GM04504 (cell line): ENCODE data around the gene PACRGL.
A peak's percentile ranks its signal among the peaks of the same experiment; 100 is the strongest.
"Not testable (repeated sequence)": the region's sequence is repeated elsewhere in the genome, so short reads cannot be mapped to it uniquely, and the experiment has no call there.

Source experiments
- DNase-seq: peaks from one replicate; pipeline ENCODE4 v3.0.0-alpha.2; 2012; ENCODE audit warnings: low read depth

The PACRGL gene

GRCh38 chr4:20723463-20723862, 23.2 kb downstream of the PACRGL start:
- no peak for DNase-seq

GRCh38 chr4:20724915-20725314, 24.7 kb downstream of the PACRGL start:
- DNase-seq, result no peak

DNA sequence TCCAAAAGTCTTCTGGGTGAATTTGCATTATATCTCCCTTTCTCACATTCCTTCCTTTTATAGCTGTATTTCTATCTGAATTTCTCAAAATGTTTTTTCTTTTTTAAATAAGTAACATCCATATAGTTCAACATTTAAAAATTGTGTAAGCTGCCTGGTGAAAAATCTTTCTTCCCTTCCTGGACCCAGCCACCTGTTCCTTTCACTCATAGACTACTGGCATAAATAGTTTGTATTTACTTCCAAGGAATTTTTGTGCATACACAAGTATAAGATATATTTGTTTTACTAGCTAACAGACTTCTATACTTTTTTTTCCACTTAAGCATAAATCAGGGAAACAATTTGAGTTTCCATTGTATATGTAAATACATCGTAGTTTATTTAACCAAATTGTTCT, 35.7 kb downstream of the PACRGL start:
- no peak for DNase-seq

- DNase-seq, result not testable (repeated sequence)
Measured at GRCh38 chr4:20746000-20746399, 45.7 kb downstream of the PACRGL start.

GRCh38 chr4:20752641-20753040, 52.4 kb downstream of the PACRGL start:
- DNase-seq, result no peak

- no peak for DNase-seq
Measured at GRCh38 chr4:20754036-20754435, 53.8 kb downstream of the PACRGL start.

GRCh38 chr4:20760053-20760452, 59.8 kb downstream of the PACRGL start:
- DNase-seq, result peak; percentile 1

GRCh38 chr4:20761382-20761781, 61.1 kb downstream of the PACRGL start:
- no peak for DNase-seq

GRCh38 chr4:20761826-20762225, 61.6 kb downstream of the PACRGL start:
- no peak for DNase-seq

GRCh38 chr4:20764366-20764992, 64.2 kb downstream of the PACRGL start:
- no peak for DNase-seq

DNA sequence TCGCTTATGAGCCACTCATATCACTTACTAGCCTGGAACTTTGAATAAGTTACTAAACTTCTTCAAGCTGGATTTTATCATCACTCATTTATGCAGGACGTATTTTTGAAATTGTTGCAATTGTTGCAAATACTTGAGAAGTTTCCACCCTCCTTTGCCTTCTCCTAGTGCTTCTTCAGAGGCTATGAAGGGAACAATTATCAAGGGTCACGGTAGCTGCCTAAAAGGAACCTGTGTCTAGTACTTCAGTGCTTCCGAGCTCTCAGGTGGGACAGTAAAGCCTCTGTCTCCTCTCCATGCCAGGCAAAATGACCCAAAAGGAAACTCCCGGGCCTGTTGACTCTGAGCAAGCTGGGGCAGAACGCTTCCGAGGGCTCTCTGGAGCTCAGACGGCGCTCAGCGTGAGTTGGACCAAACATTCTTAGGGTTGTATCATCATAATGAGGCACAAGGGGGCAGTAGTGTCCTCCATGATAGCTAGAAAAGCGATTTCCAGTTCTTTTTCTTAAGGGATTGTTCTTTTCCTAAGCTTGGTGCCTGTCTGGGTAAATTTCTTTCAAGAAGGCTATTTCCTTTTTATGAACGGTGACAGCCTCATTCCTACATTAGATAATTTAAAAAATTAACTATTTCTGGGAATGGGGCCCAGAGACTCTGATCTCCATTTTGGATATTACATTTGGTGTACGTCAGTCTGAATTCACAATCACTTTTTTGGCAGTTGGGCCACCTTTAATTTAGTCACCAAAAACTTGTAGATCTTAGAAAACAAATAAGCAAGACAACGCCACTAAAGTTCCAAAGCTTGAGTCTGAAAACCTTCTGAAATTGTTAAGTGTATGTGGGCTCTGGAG, 73.1 kb downstream of the PACRGL start:
- peak; percentile 24 for DNase-seq

DNA sequence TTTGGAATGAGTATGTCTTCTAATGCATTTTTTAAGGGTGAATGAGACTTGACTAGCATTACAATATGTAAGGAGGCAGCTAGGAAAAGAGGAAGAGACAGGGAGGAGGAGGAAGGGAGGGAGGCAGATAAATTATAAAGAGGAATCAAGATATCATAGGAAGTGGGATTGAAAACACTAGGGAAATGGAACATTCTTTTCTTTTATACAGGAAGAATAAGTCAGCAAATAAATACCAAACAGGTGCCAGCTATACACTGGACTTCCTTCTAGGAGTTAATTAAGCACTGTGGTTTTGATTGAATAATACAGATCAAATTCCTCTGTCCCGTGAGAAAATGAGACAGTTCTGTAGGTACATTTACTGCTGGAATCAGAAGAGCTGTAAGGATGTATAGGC, 78.6 kb downstream of the PACRGL start:
- no peak for DNase-seq

DNA sequence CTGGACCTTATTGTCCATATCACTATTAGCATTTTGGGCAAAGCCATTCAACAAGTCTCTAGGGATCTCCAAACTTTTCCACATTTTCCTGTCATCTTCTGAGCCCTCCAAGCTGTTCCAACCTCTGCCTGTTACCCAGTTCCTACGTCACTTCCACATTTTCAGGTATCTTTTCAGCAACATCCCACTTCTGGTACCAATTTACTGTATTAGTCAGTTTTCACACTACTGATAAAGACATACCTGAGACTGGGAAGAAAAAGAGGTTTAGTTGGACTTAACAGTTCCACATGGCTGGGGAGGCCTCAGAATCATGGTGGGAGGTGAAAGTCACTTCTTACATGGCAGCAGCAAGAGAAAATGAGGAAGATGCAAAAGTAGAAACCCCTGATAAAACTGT, 82.9 kb downstream of the PACRGL start:
- not testable (repeated sequence) for DNase-seq

GRCh38 chr4:20787940-20788665, 87.8 kb downstream of the PACRGL start:
- DNase-seq, result no peak
